Measurements from ENCODE around the gene ZNF268. TPM values are rescaled to one million over a fixed set of nuclear protein-coding genes. Genes with fewer than 3 reads are reported as not detected.

Gene ZNF268
- total RNA-seq, 2 donors from 2014 or later = 26.4 to 39.5 TPM

GRCh38 chr12:133235401-133236112 lies 54.3 kb downstream of the ZNF268 start, which contains the start of gene ANHX:
TSS of gene ANHX (minus strand) at chr12:133235877. CDS start at chr12:133234356, 1,521 bp downstream.
- Mint-ChIP-seq H3K9me3 (peaks cover 78% of the 10 kb centered on the region), H3K36me3 (ENCODE audit: low read depth) (peaks cover 3% of the 10 kb centered on the region), H3K4me3 (no peak within 1 kb of the TSS), H3K27ac (no peak within 1 kb of the TSS), H3K27me3 (ENCODE audit: insufficient read depth) (peaks cover 4% of the 10 kb centered on the region), H3K4me1 (no peaks in the 10 kb centered on the region)
- no peaks in the 10 kb centered on the region for H3K27me3 ChIP-seq (ENCODE audit: control insufficient read depth, insufficient read depth, low read length, poor library complexity, severe bottlenecking)
- no peak within 1 kb of the TSS for H3K4me3 ChIP-seq (ENCODE audit: low read length)
- TF ChIP-seq CTCF (conservative IDR thresholded peaks at IDR 0.05) = no peak
- H3K36me3 ChIP-seq (ENCODE audit: control insufficient read depth, insufficient read depth, low read length) = no peaks in the 10 kb centered on the region
- no peak within 1 kb of the TSS for H3K27ac ChIP-seq (ENCODE audit: low read depth, low read length)
- 87 to 89% methylated on average over 23 to 49 of the region's 61 CpGs for WGBS, 2 experiments (ENCODE audit: insufficient coverage in 1 of 2, insufficient read length in 1 of 2)
- peaks cover 47% of the 10 kb centered on the region for H3K9me3 ChIP-seq (ENCODE audit: control insufficient read depth, low read length)
- no peak within 1 kb of the TSS for H3K9ac ChIP-seq (ENCODE audit: extremely low read depth, low read length, poor library complexity, severe bottlenecking)
- no peak for DNase-seq
- no peaks in the 10 kb centered on the region for H3K4me1 ChIP-seq (ENCODE audit: control insufficient read depth, insufficient read depth, low read length)

GRCh38 chr12:133236144-133236543 lies 54.8 kb downstream of the ZNF268 start:
- H3K9me3 Mint-ChIP-seq = peaks cover 78% of the 10 kb centered on the region
- no peak overlapping the region for H3K4me3 ChIP-seq (ENCODE audit: low read length)
- H3K27ac ChIP-seq (ENCODE audit: low read depth, low read length) = no peak overlapping the region
- peaks cover 4% of the 10 kb centered on the region for H3K27me3 Mint-ChIP-seq (ENCODE audit: insufficient read depth)
- no peaks in the 10 kb centered on the region for H3K4me1 Mint-ChIP-seq
- no peaks in the 10 kb centered on the region for H3K36me3 ChIP-seq (ENCODE audit: control insufficient read depth, insufficient read depth, low read length)
- H3K27me3 ChIP-seq (ENCODE audit: control insufficient read depth, insufficient read depth, low read length, poor library complexity, severe bottlenecking) = no peaks in the 10 kb centered on the region
- no peak for TF ChIP-seq CTCF (conservative IDR thresholded peaks at IDR 0.05)
- DNase-seq = no peak
- no peak overlapping the region for H3K27ac Mint-ChIP-seq
- H3K4me3 Mint-ChIP-seq = no peak overlapping the region
- H3K9ac ChIP-seq (ENCODE audit: extremely low read depth, low read length, poor library complexity, severe bottlenecking) = no peak overlapping the region
- H3K4me1 ChIP-seq (ENCODE audit: control insufficient read depth, insufficient read depth, low read length) = no peaks in the 10 kb centered on the region
- 95% methylated on average over 31 to 44 of the region's 44 CpGs for WGBS, 2 experiments (ENCODE audit: insufficient coverage in 1 of 2, insufficient read length in 1 of 2)
- H3K9me3 ChIP-seq (ENCODE audit: control insufficient read depth, low read length) = peaks cover 47% of the 10 kb centered on the region
- peaks cover 7% of the 10 kb centered on the region for H3K36me3 Mint-ChIP-seq (ENCODE audit: low read depth)

DNA sequence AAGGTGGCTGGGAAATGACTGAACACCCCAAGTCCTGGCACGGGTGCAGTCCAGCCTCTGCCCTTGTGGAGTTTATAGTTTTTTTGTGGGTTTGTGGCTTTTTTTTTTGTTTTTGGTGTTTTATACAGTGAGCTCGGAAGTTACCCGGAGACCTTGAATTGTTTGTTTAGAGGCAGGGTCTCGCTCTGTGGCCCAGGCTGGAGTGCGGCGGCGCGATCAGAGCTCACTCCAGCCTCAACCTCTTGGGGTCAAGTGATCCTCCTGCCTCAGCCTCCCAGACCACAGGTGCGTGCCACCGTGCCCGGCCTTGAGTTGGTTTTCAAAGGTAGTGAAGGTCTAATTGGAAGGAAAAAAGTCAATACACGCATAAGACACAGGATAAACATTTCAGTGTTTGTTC lies 55.3 kb downstream of the ZNF268 start:
- peaks cover 4% of the 10 kb centered on the region for H3K27me3 Mint-ChIP-seq (ENCODE audit: insufficient read depth)
- Histone ChIP-seq H3K36me3 (ENCODE audit: control insufficient read depth, insufficient read depth, low read length) (no peaks in the 10 kb centered on the region), H3K9me3 (ENCODE audit: control insufficient read depth, low read length) (peaks cover 46% of the 10 kb centered on the region), H3K4me1 (ENCODE audit: control insufficient read depth, insufficient read depth, low read length) (no peaks in the 10 kb centered on the region), H3K9ac (ENCODE audit: extremely low read depth, low read length, poor library complexity, severe bottlenecking) (no peak overlapping the region), H3K27me3 (ENCODE audit: control insufficient read depth, insufficient read depth, low read length, poor library complexity, severe bottlenecking) (no peaks in the 10 kb centered on the region), H3K4me3 (ENCODE audit: low read length) (no peak overlapping the region), H3K27ac (ENCODE audit: low read depth, low read length) (no peak overlapping the region)
- H3K4me1 Mint-ChIP-seq = no peaks in the 10 kb centered on the region
- no peak overlapping the region for H3K4me3 Mint-ChIP-seq
- 75 to 89% methylated on average over 8 to 12 of the region's 12 CpGs for WGBS, 2 experiments (ENCODE audit: insufficient coverage in 1 of 2, insufficient read length in 1 of 2)
- H3K36me3 Mint-ChIP-seq (ENCODE audit: low read depth) = peaks cover 7% of the 10 kb centered on the region
- no peak for TF ChIP-seq CTCF (conservative IDR thresholded peaks at IDR 0.05)
- no peak overlapping the region for H3K27ac Mint-ChIP-seq
- DNase-seq = no peak
- H3K9me3 Mint-ChIP-seq = peaks cover 78% of the 10 kb centered on the region

Data from endodermal cell (in vitro differentiated cells).